ENCODE results near the gene YBX1. TPM values are rescaled to one million over a fixed set of nuclear protein-coding genes. Genes with fewer than 3 reads are reported as not detected.
A peak's percentile ranks its signal among the peaks of the same experiment; 100 is the strongest.
"Not testable (repeated sequence)": the region's sequence is repeated elsewhere in the genome, so short reads cannot be mapped to it uniquely, and the experiment has no call there.

YBX1 gene
- total RNA-seq, 5 donors from 2014 or later (not counting 1 experiment from before 2014, with no cell fraction given) = 274 to 340 (median 307) TPM

DNA sequence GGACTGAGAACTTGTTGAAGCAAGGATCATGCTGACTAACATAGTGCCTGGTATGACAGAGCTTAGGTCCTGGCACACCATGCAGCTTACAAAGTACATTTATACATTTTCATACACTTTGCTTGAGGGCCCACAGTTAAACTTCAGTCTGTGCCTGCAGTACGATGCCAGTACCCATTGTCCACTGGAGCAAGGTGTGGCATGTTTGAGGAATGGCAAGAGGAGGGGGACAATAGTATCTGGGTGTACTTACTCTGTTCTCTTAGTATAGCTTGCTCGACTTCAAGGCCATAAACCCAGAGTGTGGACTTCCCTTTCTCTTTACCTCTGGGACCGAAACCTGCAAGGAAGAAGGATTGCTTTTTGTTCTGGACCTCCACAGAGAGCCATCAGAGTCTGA is 6.8 kb upstream of the YBX1 start:
- Mint-ChIP-seq H3K4me3 (no peak overlapping the region), H3K36me3 (peaks cover 33% of the 10 kb centered on the region), H3K4me1 (peaks cover 4 to 16% (median 6%) of the 10 kb centered on the region in 3 donors), H3K9me3 (no peaks in the 10 kb centered on the region), H3K27ac (no peak overlapping the region), H3K27me3 (no peaks in the 10 kb centered on the region)
- ChIA-PET CTCF (no interaction called here), POLR2A (no interaction called here)
- no peak for DNase-seq
- H3K36me3 ChIP-seq (ENCODE audit: control insufficient read depth in 2 of 2, extremely low read depth in 1 of 2, insufficient read depth in 1 of 2, low read length in 1 of 2) = peaks cover 2 to 21% of the 10 kb centered on the region in 2 donors
- H3K4me1 ChIP-seq (ENCODE audit: control insufficient read depth in 1 of 2, extremely low read depth in 1 of 2, insufficient read depth in 2 of 2, low read length in 2 of 2) = no peaks in the 10 kb centered on the region
- no peaks in the 10 kb centered on the region for H3K27me3 ChIP-seq (replicated peaks in 1 of 2; ENCODE audit: control insufficient read depth in 2 of 2, extremely low read depth in 1 of 2, insufficient read depth in 2 of 2, low read length in 1 of 2)
- no peak for ATAC-seq (replicated peaks in 1 of 4)
- no peaks in the 10 kb centered on the region for H3K9me3 ChIP-seq
- H3K27ac ChIP-seq (ENCODE audit: low read length) = no peak overlapping the region
- no peak overlapping the region for H3K4me3 ChIP-seq (ENCODE audit: control insufficient read depth in 1 of 2, extremely low read depth in 1 of 2, low read length in 1 of 2)
- WGBS (ENCODE audit: insufficient coverage) = no CpG with 5 or more reads among the region's 3 CpGs

DNA sequence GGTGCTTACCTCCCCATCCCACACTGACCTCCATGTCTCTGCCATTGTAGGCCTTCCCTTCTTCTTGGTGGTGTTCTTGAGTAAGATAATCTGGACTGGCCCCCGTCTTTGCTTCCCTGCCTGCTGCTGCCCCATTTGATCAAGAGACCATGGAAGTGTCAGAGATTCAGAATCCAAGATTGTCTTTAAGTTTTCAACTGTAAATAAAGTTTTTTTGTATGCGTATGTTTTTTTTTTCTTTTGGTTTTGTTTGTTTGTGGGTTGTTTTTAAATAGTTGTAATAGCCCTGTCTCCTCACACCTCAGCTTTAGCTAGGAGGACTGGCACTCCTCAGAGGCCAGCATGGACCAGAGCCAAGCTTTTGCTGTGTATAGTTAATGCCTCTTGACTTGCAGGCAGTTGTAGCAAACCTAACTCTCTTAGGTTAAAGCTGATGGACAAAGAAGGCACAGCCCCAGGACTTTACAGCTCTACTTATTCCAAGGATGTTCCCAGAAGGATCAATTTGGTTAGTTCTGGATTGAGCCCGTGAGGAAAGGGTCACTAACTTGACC is 5.6 kb upstream of the YBX1 start:
- no peak overlapping the region for H3K4me3 ChIP-seq (ENCODE audit: control insufficient read depth in 1 of 2, extremely low read depth in 1 of 2, low read length in 1 of 2)
- no peak overlapping the region for H3K27ac ChIP-seq (ENCODE audit: low read length)
- no peak for DNase-seq
- ChIA-PET POLR2A (no interaction called here), CTCF (no interaction called here)
- H3K9me3 Mint-ChIP-seq = no peaks in the 10 kb centered on the region
- peaks cover 0 to 17% of the 10 kb centered on the region in 2 donors for H3K36me3 ChIP-seq (ENCODE audit: control insufficient read depth in 2 of 2, extremely low read depth in 1 of 2, insufficient read depth in 1 of 2, low read length in 1 of 2)
- no peaks in the 10 kb centered on the region for H3K9me3 ChIP-seq
- peaks cover 6 to 7% of the 10 kb centered on the region in 2 experiments for H3K4me1 ChIP-seq (ENCODE audit: control insufficient read depth in 1 of 2, extremely low read depth in 1 of 2, insufficient read depth in 2 of 2, low read length in 2 of 2)
- H3K36me3 Mint-ChIP-seq = peaks cover 30% of the 10 kb centered on the region
- no peaks in the 10 kb centered on the region for H3K27me3 ChIP-seq (replicated peaks in 1 of 2; ENCODE audit: control insufficient read depth in 2 of 2, extremely low read depth in 1 of 2, insufficient read depth in 2 of 2, low read length in 1 of 2)
- no peak for ATAC-seq (replicated peaks in 1 of 4)
- no peaks in the 10 kb centered on the region for H3K27me3 Mint-ChIP-seq
- peaks cover 13 to 25% (median 15%) of the 10 kb centered on the region in 3 donors for H3K4me1 Mint-ChIP-seq
- WGBS (ENCODE audit: insufficient coverage) = no CpG with 5 or more reads among the region's 3 CpGs
- H3K4me3 Mint-ChIP-seq = no peak overlapping the region
- no peak overlapping the region for H3K27ac Mint-ChIP-seq

DNA sequence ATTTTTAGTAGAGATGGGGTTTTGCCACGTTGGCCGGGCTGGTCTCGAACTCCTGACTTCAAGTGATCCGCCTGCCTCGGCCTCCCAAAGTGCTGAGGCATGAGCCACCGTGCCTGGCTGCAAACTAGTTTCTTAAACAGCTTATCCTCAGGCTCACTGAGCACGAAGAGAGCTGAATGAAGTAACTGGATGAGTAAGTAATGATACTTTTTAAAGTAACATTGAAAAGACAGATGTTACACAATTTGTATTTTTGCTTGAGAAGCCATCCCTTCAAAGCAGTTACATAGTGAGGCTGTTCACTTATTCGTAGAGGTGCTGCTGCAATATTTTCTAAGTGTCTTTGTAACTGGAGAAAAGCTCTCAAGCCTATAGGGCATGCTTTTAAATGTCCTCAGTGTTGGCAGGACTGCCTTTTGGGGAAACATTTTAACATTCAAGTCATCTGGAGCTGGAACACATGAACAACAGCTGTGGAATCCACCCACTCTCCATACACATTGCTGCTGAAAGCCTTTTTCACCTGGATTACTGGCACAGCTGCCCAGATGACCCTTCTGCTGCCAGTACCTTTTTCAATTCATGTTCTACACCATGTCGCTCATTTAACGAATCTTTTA is 2.7 kb upstream of the YBX1 start:
- peaks cover 27 to 32% (median 32%) of the 10 kb centered on the region in 3 donors for H3K4me1 Mint-ChIP-seq

DNA sequence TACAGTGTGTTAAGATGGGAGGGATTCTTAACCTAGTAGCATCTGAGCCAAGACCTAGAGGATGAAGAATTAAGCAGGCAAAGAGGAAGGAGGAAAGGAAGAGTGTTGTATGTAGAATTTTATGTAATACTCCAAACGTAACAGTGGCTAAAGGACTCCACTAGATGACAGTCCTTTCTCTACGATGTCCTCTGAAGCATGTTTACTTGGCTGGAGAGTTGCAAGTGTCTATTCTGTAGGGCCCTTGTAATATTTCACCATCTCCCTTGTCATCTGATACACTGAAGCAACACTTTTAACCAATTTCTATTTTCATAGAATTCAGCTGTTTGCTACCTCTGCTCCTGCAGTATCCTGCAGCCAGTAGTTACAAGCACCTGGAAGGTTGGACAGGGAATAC is 2.2 kb upstream of the YBX1 start:
- no peaks in the 10 kb centered on the region for H3K9me3 Mint-ChIP-seq
- peak overlapping the region in 2 of 3 donors; percentile 97 to 98 for H3K4me3 Mint-ChIP-seq
- CTCF ChIA-PET = interaction anchor here in 1 of 2 donors (1.1 kb wide), 1 partner anchor 22 kb away, joined by 4 read pairs; the partner anchor contains the start of gene PPIH
- ATAC-seq (replicated peaks in 1 of 4) (no peak), DNase-seq (no peak)
- H3K4me1 Mint-ChIP-seq = peaks cover 33 to 38% (median 37%) of the 10 kb centered on the region in 3 donors
- H3K4me3 ChIP-seq (ENCODE audit: control insufficient read depth in 1 of 2, extremely low read depth in 1 of 2, low read length in 1 of 2) = no peak overlapping the region
- H3K36me3 ChIP-seq (ENCODE audit: control insufficient read depth in 2 of 2, extremely low read depth in 1 of 2, insufficient read depth in 1 of 2, low read length in 1 of 2) = peaks cover 3 to 14% of the 10 kb centered on the region in 2 donors
- no peaks in the 10 kb centered on the region for H3K27me3 ChIP-seq (replicated peaks in 1 of 2; ENCODE audit: control insufficient read depth in 2 of 2, extremely low read depth in 1 of 2, insufficient read depth in 2 of 2, low read length in 1 of 2)
- no peak overlapping the region for H3K27ac ChIP-seq (ENCODE audit: low read length)
- H3K36me3 Mint-ChIP-seq = peaks cover 26% of the 10 kb centered on the region
- peaks cover 12 to 23% of the 10 kb centered on the region in 2 experiments for H3K4me1 ChIP-seq (ENCODE audit: control insufficient read depth in 1 of 2, extremely low read depth in 1 of 2, insufficient read depth in 2 of 2, low read length in 2 of 2)
- H3K9me3 ChIP-seq = no peaks in the 10 kb centered on the region
- H3K27me3 Mint-ChIP-seq = no peaks in the 10 kb centered on the region
- WGBS (ENCODE audit: insufficient coverage) = no CpG with 5 or more reads among the region's 2 CpGs
- POLR2A ChIA-PET = interaction anchor here in 1 of 2 donors (1.0 kb wide), 1 partner anchor 18 kb away, joined by 4 read pairs; no protein-coding TSS in a partner anchor
- peak overlapping the region; percentile 5 to 96 for H3K27ac Mint-ChIP-seq

More for the DNA sequence above, 2.7 kb upstream of the YBX1 start:
- 100% methylated on average over 2 of the region's 10 CpGs for WGBS (ENCODE audit: insufficient coverage)
- H3K27me3 ChIP-seq (replicated peaks in 1 of 2; ENCODE audit: control insufficient read depth in 2 of 2, extremely low read depth in 1 of 2, insufficient read depth in 2 of 2, low read length in 1 of 2) = no peaks in the 10 kb centered on the region
- peaks cover 3 to 12% of the 10 kb centered on the region in 2 donors for H3K36me3 ChIP-seq (ENCODE audit: control insufficient read depth in 2 of 2, extremely low read depth in 1 of 2, insufficient read depth in 1 of 2, low read length in 1 of 2)
- DNase-seq = no peak
- Mint-ChIP-seq H3K27ac (no peak overlapping the region), H3K9me3 (no peaks in the 10 kb centered on the region), H3K27me3 (no peaks in the 10 kb centered on the region), H3K4me3 (no peak overlapping the region), H3K36me3 (peaks cover 26% of the 10 kb centered on the region)
- H3K27ac ChIP-seq (ENCODE audit: low read length) = no peak overlapping the region
- ChIA-PET CTCF (no interaction called here), POLR2A (interaction anchor here in 1 of 2 donors (1.5 kb wide), 1 partner anchor 22 kb away, joined by 3 read pairs; the partner anchor contains the start of gene PPIH)
- no peaks in the 10 kb centered on the region for H3K9me3 ChIP-seq
- ATAC-seq (replicated peaks in 1 of 4) = no peak
- H3K4me3 ChIP-seq (ENCODE audit: control insufficient read depth in 1 of 2, extremely low read depth in 1 of 2, low read length in 1 of 2) = no peak overlapping the region
- peaks cover 12 to 18% of the 10 kb centered on the region in 2 experiments for H3K4me1 ChIP-seq (ENCODE audit: control insufficient read depth in 1 of 2, extremely low read depth in 1 of 2, insufficient read depth in 2 of 2, low read length in 2 of 2)

DNA sequence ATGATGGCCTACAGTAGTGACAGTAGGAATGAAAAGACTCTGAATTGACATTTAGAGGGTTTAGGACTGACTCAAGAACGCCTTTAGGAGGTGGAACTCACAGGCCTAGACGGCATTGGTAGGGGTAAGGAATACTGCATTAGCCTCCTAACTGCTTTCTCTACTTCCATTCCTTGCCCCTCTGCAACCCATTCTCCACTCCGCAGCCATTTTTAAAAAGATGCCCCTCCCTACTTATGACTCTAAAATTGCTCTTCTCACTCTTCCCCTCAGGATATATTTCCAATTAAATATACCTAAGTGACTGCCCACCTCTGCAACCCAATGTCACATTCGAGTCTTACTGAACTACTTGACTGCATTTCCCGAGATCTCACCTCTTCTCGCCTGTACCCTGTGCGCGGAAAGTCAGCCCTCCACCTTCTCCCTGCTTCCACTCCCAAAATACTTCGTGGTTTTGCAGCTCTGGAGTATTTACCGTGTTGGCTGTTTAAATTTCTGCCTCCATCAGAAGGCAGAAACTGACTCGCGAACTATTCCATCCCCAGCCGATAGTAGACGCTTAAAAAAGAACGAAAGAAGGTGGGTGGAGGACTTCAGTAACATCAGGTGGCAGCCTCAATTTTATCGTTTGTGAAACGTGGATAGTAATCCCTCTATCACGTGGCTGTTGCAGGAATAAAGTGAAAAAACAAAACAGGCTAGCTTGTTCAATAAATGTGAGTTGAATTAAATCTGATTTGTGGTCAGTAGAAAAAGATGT is 1.1 kb upstream of the YBX1 start:
- H3K27me3 ChIP-seq (replicated peaks in 1 of 2; ENCODE audit: control insufficient read depth in 2 of 2, extremely low read depth in 1 of 2, insufficient read depth in 2 of 2, low read length in 1 of 2) = no peaks in the 10 kb centered on the region
- no peaks in the 10 kb centered on the region for H3K9me3 Mint-ChIP-seq
- peaks cover 12 to 34% of the 10 kb centered on the region in 2 experiments for H3K4me1 ChIP-seq (ENCODE audit: control insufficient read depth in 1 of 2, extremely low read depth in 1 of 2, insufficient read depth in 2 of 2, low read length in 2 of 2)
- peak in 9 of 35 experiments; percentile 4 to 57 (median 21) for DNase-seq
- H3K27me3 Mint-ChIP-seq = no peaks in the 10 kb centered on the region
- no peaks in the 10 kb centered on the region for H3K9me3 ChIP-seq
- H3K4me3 Mint-ChIP-seq = peak overlapping the region; percentile 97 to 98 (median 97)
- POLR2A ChIA-PET = interaction anchor here in 1 of 2 donors (1.0 kb wide), 1 partner anchor 17 kb away, joined by 4 read pairs; no protein-coding TSS in a partner anchor
- peak overlapping the region; percentile 67 for H3K27ac ChIP-seq (ENCODE audit: low read length)
- ATAC-seq (replicated peaks in 1 of 4) = no peak
- H3K27ac Mint-ChIP-seq = peak overlapping the region; percentile 95 to 96
- whole genome bisulfite sequencing (ENCODE audit: insufficient coverage) = 5% methylated on average over 4 of the region's 18 CpGs
- CTCF ChIA-PET = interaction anchor here in 1 of 2 donors (1.1 to 1.5 kb wide), 3 partner anchors 23 to 165 kb away, joined by 4 read pairs; partner anchors contain the start of genes PPIH and ZNF691
- H3K36me3 ChIP-seq (ENCODE audit: control insufficient read depth in 2 of 2, extremely low read depth in 1 of 2, insufficient read depth in 1 of 2, low read length in 1 of 2) = peaks cover 3 to 9% of the 10 kb centered on the region in 2 donors
- H3K4me3 ChIP-seq (ENCODE audit: control insufficient read depth in 1 of 2, extremely low read depth in 1 of 2, low read length in 1 of 2) = peak overlapping the region; percentile 76 to 90
- peaks cover 43 to 48% (median 48%) of the 10 kb centered on the region in 3 donors for H3K4me1 Mint-ChIP-seq
- H3K36me3 Mint-ChIP-seq = peaks cover 20% of the 10 kb centered on the region

DNA sequence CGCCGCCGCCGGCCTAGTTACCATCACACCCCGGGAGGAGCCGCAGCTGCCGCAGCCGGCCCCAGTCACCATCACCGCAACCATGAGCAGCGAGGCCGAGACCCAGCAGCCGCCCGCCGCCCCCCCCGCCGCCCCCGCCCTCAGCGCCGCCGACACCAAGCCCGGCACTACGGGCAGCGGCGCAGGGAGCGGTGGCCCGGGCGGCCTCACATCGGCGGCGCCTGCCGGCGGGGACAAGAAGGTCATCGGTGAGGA is 193 bp downstream of the YBX1 start:
- not testable (repeated sequence) for DNase-seq; H3K9me3 ChIP-seq; H3K27me3 ChIP-seq (replicated peaks in 1 of 2; ENCODE audit: control insufficient read depth in 2 of 2, extremely low read depth in 1 of 2, insufficient read depth in 2 of 2, low read length in 1 of 2); H3K36me3 ChIP-seq (ENCODE audit: control insufficient read depth in 2 of 2, extremely low read depth in 1 of 2, insufficient read depth in 1 of 2, low read length in 1 of 2); H3K27ac ChIP-seq (ENCODE audit: low read length); H3K27me3 Mint-ChIP-seq; H3K9me3 Mint-ChIP-seq
- Mint-ChIP-seq H3K36me3 (peaks cover 15% of the 10 kb centered on the region), H3K4me3 (peak overlapping the region; percentile 97 to 98 (median 97)), H3K4me1 (peaks cover 56 to 61% (median 61%) of the 10 kb centered on the region in 3 donors), H3K27ac (peak overlapping the region; percentile 95 to 96)
- ChIA-PET POLR2A (interaction anchor here (0.6 to 2.2 kb wide), 7 partner anchors 20 to 1990 kb away, joined by 3 to 19 read pairs (median 3); partner anchors contain the start of genes PPIH (in 2 of the 2), C1orf50 (in 1 of the 2), CCDC30 (in 1 of the 2) and P3H1 (in 1 of the 2)), CTCF (interaction anchor here in 1 of 2 donors (0.6 to 2.4 kb wide), 7 partner anchors 9 to 164 kb away, joined by 3 to 9 read pairs (median 4); partner anchors contain the start of genes C1orf50, P3H1, PPIH and ZNF691)
- Histone ChIP-seq H3K4me1 (ENCODE audit: control insufficient read depth in 1 of 2, extremely low read depth in 1 of 2, insufficient read depth in 2 of 2, low read length in 2 of 2) (peaks cover 18 to 44% of the 10 kb centered on the region in 2 experiments), H3K4me3 (ENCODE audit: control insufficient read depth in 1 of 2, extremely low read depth in 1 of 2, low read length in 1 of 2) (peak overlapping the region; percentile 76 to 90)
- WGBS (ENCODE audit: insufficient coverage) = 0% methylated on average over 13 of the region's 33 CpGs
- ATAC-seq (replicated peaks in 1 of 4) = peak; percentile 21 to 29 (median 26)
